Activated CD4-positive, alpha-beta T cell treated with anti-CD3 and anti-CD28 coated beads, Interleukin-2, amount 10 ng/mL, durations not matched to agents 24 days and 14 days (primary cell): Measurements from ENCODE around the gene MYG1. TPM values are rescaled to one million over a fixed set of nuclear protein-coding genes. Genes with fewer than 3 reads are reported as not detected.
A peak's percentile ranks its signal among the peaks of the same experiment; 100 is the strongest.

Source experiments
- DNase-seq: peaks from one replicate; pipeline ENCODE4 v3.0.0; 2022
- H3K27ac Mint-ChIP-seq: one replicate; pipeline ENCODE4 v1.8.0; 2022; ENCODE audit warnings: mild to moderate bottlenecking, mixed read lengths
- H3K27me3 Mint-ChIP-seq: one replicate; pipeline ENCODE4 v1.8.0; 2022; ENCODE audit warnings: mixed read lengths
- H3K36me3 Mint-ChIP-seq: one replicate; pipeline ENCODE4 v1.8.0; 2022; ENCODE audit warnings: low read depth, mild to moderate bottlenecking, mixed read lengths
- H3K4me1 Mint-ChIP-seq: one replicate; pipeline ENCODE4 v1.8.0; 2021; ENCODE audit warnings: mixed read lengths
- H3K4me3 Mint-ChIP-seq: one replicate; pipeline ENCODE4 v1.8.0; 2022; ENCODE audit warnings: mild to moderate bottlenecking, moderate library complexity, mixed read lengths
- H3K9me3 Mint-ChIP-seq: one replicate; pipeline ENCODE4 v1.8.0; 2021; ENCODE audit warnings: mixed read lengths
- intact Hi-C: fragments of 100-400 bp; cut with micrococcal nuclease; formaldehyde crosslinking; loops from one replicate; pipeline ENCODE4 v1.15.1; 2023
- total RNA-seq: library from RNA; stranded (reverse); gene quantifications from 2 replicates; pipeline ENCODE4 v1.2.3, GENCODE V29; 2022

The MYG1 gene
- total RNA-seq, result 104 and 108 TPM in 2 replicates

- Mint-ChIP-seq H3K4me3 (peak within 1 kb of the TSS; percentile 94), H3K9me3 (no peaks in the 10 kb centered on the region), H3K4me1 (peaks cover 53% of the 10 kb centered on the region), H3K27ac (peak within 1 kb of the TSS; percentile 91), H3K36me3 (peaks cover 64% of the 10 kb centered on the region), H3K27me3 (no peaks in the 10 kb centered on the region)
- peak; percentile 96 for DNase-seq
- intact Hi-C loops, result loop anchor here (1.0 to 5.0 kb wide), 5 partner anchors 22 to 119 kb away; partner anchors contain the start of genes AAAS, CSAD, ESPL1 and ZNF740
These were observed at the start of gene MYG1 for GRCh38 chr12:53299454-53300180. MYG1 (plus strand) TSS chr12:53299695; CDS start chr12:53299738, 43 bp downstream.

- peaks cover 41% of the 10 kb centered on the region for H3K4me1 Mint-ChIP-seq
- no peaks in the 10 kb centered on the region for H3K27me3 Mint-ChIP-seq
These were observed 47.8 kb upstream of the MYG1 start for GRCh38 chr12:53251477-53252348.

GRCh38 chr12:53252349-53252916, 47.1 kb upstream of the MYG1 start:
- Mint-ChIP-seq H3K27me3 (no peaks in the 10 kb centered on the region), H3K27ac (peak overlapping the region; percentile 93), H3K9me3 (no peaks in the 10 kb centered on the region), H3K4me1 (peaks cover 41% of the 10 kb centered on the region), H3K4me3 (peak overlapping the region; percentile 95), H3K36me3 (peaks cover 23% of the 10 kb centered on the region)
- DNase-seq, result no peak
- intact Hi-C loops, result loop anchor here (1.0 to 5.0 kb wide), 3 partner anchors 16 to 72 kb away; partner anchors contain the start of genes CSAD, ESPL1, MYG1 and PFDN5

More at GRCh38 chr12:53251477-53252348, 47.8 kb upstream of the MYG1 start:
- peak overlapping the region; percentile 95 for H3K4me3 Mint-ChIP-seq
- DNase-seq, result peak; percentile 94
- H3K9me3 Mint-ChIP-seq, result no peaks in the 10 kb centered on the region
- intact Hi-C loops, result loop anchor here (1.0 to 5.0 kb wide), 8 partner anchors 15 to 92 kb away; partner anchors contain the start of genes CSAD, ESPL1, MYG1 and PFDN5
- H3K27ac Mint-ChIP-seq, result peak overlapping the region; percentile 93
- H3K36me3 Mint-ChIP-seq, result peaks cover 23% of the 10 kb centered on the region

GRCh38 chr12:53253298-53253697, 46.2 kb upstream of the MYG1 start:
- peaks cover 41% of the 10 kb centered on the region for H3K4me1 Mint-ChIP-seq
- intact Hi-C loops, result loop anchor here (2.0 to 5.0 kb wide), 2 partner anchors 44 to 72 kb away; partner anchors contain the start of genes CSAD, MYG1, PFDN5 and ZNF740
- no peaks in the 10 kb centered on the region for H3K27me3 Mint-ChIP-seq
- H3K27ac Mint-ChIP-seq, result peak overlapping the region; percentile 93
- H3K36me3 Mint-ChIP-seq, result peaks cover 25% of the 10 kb centered on the region
- no peak for DNase-seq
- H3K4me3 Mint-ChIP-seq, result peak overlapping the region; percentile 95
- H3K9me3 Mint-ChIP-seq, result no peaks in the 10 kb centered on the region

GRCh38 chr12:53254816-53255545, 44.5 kb upstream of the MYG1 start:
- Mint-ChIP-seq H3K4me1 (peaks cover 44% of the 10 kb centered on the region), H3K27ac (peak overlapping the region; percentile 45), H3K4me3 (no peak overlapping the region), H3K27me3 (no peaks in the 10 kb centered on the region), H3K9me3 (no peaks in the 10 kb centered on the region), H3K36me3 (peaks cover 25% of the 10 kb centered on the region)
- intact Hi-C loops, result loop anchor here (5.0 kb wide), 1 partner anchor 42 kb away; the partner anchor contains the start of genes MYG1 and PFDN5
- DNase-seq, result peak; percentile 62

- Mint-ChIP-seq H3K36me3 (peaks cover 25% of the 10 kb centered on the region), H3K27ac (no peak overlapping the region), H3K27me3 (no peaks in the 10 kb centered on the region), H3K9me3 (no peaks in the 10 kb centered on the region), H3K4me3 (no peak overlapping the region), H3K4me1 (peaks cover 43% of the 10 kb centered on the region)
- intact Hi-C loops, result no loop called here
- no peak for DNase-seq
These were observed 43.5 kb upstream of the MYG1 start for GRCh38 chr12:53255996-53256395.

- H3K36me3 Mint-ChIP-seq, result peaks cover 13% of the 10 kb centered on the region
- no peak overlapping the region for H3K27ac Mint-ChIP-seq
- peaks cover 22% of the 10 kb centered on the region for H3K4me1 Mint-ChIP-seq
- H3K27me3 Mint-ChIP-seq, result no peaks in the 10 kb centered on the region
- no peaks in the 10 kb centered on the region for H3K9me3 Mint-ChIP-seq
- DNase-seq, result no peak
- H3K4me3 Mint-ChIP-seq, result no peak overlapping the region
- intact Hi-C loops, result no loop called here
These were observed 40.7 kb upstream of the MYG1 start for GRCh38 chr12:53258541-53259539.

GRCh38 chr12:53259891-53260290, 39.6 kb upstream of the MYG1 start:
- peaks cover 15% of the 10 kb centered on the region for H3K4me1 Mint-ChIP-seq
- H3K27me3 Mint-ChIP-seq, result no peaks in the 10 kb centered on the region
- DNase-seq, result no peak
- H3K27ac Mint-ChIP-seq, result no peak overlapping the region
- intact Hi-C loops, result no loop called here
- H3K4me3 Mint-ChIP-seq, result no peak overlapping the region
- H3K9me3 Mint-ChIP-seq, result no peaks in the 10 kb centered on the region
- H3K36me3 Mint-ChIP-seq, result peaks cover 8% of the 10 kb centered on the region

- H3K4me3 Mint-ChIP-seq, result no peak overlapping the region
- no peaks in the 10 kb centered on the region for H3K27me3 Mint-ChIP-seq
- H3K27ac Mint-ChIP-seq, result no peak overlapping the region
- intact Hi-C loops, result loop anchor here (5.0 kb wide), 1 partner anchor 108 kb away; no protein-coding TSS in a partner anchor
- no peak for DNase-seq
- H3K36me3 Mint-ChIP-seq, result peaks cover 17% of the 10 kb centered on the region
- peaks cover 39% of the 10 kb centered on the region for H3K4me1 Mint-ChIP-seq
- no peaks in the 10 kb centered on the region for H3K9me3 Mint-ChIP-seq
These were observed 33.7 kb upstream of the MYG1 start for GRCh38 chr12:53265783-53266182.

- Mint-ChIP-seq H3K27me3 (no peaks in the 10 kb centered on the region), H3K36me3 (peaks cover 28% of the 10 kb centered on the region), H3K4me3 (peak overlapping the region; percentile 89), H3K27ac (peak overlapping the region; percentile 92), H3K4me1 (peaks cover 48% of the 10 kb centered on the region), H3K9me3 (no peaks in the 10 kb centered on the region)
- DNase-seq, result peak; percentile 79
- intact Hi-C loops, result loop anchor here (5.0 kb wide), 1 partner anchor 110 kb away; no protein-coding TSS in a partner anchor
These were observed 32.0 kb upstream of the MYG1 start for GRCh38 chr12:53267306-53267998.

GRCh38 chr12:53267999-53268629, 31.4 kb upstream of the MYG1 start, which contains the start of gene ESPL1:
ESPL1 (plus strand) TSS chr12:53268299; CDS start chr12:53268767, 468 bp downstream.
- Mint-ChIP-seq H3K4me3 (peak within 1 kb of the TSS; percentile 89), H3K9me3 (no peaks in the 10 kb centered on the region), H3K27ac (peak within 1 kb of the TSS; percentile 92), H3K27me3 (no peaks in the 10 kb centered on the region), H3K36me3 (peaks cover 28% of the 10 kb centered on the region), H3K4me1 (peaks cover 51% of the 10 kb centered on the region)
- DNase-seq, result peak; percentile 96
- intact Hi-C loops, result loop anchor here (1.0 to 5.0 kb wide), 5 partner anchors 16 to 111 kb away; partner anchors contain the start of gene MYG1
